ENCODE results near the gene E2F7.

Gene E2F7

DNA sequence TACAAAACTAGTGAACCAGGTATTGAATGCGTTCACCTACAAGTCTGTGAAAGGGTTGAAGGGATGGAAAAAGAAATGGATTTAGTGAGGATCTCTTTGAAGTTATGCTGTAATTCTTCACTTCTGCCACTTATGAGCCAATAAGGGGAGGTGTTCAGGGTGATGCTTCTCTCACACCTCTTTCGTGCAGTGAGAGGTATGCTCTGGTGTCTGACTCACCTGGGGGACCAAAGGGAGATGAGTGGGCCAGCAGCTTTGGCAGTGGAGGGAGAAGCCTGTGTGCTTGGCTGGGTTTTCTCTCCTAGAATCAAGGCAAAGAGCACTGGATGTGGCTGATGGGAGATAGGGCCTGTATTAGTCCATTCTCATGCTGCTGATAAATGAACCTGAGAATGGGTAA is 45.4 kb downstream of the E2F7 start:
- DNase-seq (ENCODE audit: low read depth in 2 of 2): no peak

DNA sequence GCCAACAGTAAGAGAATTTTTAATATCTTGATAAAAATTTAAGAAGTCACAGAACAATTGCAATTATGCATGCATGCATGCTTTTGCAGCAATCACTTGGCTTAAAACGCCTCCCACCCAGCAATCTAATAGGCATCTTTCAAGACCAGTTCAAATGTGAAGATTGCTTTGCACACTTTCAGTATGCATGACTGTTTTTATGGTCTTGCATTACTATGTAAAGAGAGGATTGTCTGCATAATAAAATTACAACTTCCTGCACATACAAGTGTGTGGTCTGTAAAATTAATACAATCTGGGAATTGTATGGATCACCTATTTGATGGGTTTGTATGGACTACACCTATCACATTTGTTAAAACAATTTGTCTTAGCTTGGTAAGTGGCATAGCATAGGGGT is 48.8 kb downstream of the E2F7 start:
- no peak for DNase-seq (ENCODE audit: low read depth in 2 of 2)

DNA sequence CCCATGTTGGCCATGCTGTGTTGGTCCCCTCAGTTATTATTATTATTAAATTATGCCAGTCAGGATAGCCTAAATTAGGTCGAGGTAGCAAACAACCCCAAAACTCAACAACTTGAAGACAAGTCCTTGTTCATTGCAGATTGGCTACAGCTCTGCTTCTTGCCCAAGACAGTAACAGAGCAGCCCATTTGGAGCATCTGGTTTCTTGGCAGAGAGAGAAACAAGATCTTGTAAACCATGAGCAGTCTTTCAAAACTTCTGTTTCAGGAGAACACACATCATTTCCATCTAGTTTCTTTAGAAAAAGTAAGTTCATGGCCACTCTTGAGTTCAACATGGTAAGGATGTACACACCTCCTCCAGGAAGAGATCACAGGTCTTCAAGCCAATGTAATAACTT is 52.3 kb downstream of the E2F7 start:
- no peak for DNase-seq (ENCODE audit: low read depth in 2 of 2)

DNA sequence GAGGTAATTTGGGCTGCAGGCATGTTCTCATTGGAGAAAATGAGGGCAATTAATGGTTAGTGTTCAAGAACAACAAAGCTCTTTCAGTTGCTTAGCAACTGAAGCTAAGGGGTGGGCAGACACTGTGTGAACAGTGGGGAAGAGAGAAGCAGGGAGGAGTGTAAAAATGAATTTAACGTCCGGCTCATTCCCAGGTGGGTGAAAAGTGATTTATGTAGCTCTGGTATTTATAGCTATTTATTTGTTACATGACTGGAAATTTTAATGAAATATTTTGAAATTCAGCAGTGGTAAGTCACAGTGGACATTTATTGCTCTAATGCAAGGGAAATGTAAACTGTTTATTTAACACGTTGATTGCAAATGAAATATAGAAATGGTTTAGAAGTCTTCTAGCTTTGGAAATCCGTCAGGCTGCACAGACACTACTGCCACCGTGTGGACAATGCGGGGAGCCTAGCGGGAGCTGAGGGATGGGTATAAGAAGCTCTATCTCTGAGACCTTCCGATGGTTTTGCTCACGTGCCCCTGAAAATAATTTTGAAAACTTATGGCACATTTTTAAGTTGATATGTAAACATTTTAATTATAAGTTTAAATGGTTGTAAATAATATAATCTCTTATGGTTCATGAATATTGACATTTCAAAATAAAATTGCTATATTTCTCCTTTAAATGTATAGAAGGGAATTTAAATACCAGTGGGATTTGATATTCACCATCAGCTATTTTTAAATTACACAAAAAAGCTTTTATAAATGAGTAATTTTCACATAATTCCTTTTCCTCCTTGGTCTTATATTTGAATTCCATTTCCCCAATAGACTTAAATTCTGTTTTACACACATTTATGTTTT is 54.4 kb downstream of the E2F7 start:
- peak; percentile 39 to 46 for DNase-seq (ENCODE audit: low read depth in 2 of 2)

DNA sequence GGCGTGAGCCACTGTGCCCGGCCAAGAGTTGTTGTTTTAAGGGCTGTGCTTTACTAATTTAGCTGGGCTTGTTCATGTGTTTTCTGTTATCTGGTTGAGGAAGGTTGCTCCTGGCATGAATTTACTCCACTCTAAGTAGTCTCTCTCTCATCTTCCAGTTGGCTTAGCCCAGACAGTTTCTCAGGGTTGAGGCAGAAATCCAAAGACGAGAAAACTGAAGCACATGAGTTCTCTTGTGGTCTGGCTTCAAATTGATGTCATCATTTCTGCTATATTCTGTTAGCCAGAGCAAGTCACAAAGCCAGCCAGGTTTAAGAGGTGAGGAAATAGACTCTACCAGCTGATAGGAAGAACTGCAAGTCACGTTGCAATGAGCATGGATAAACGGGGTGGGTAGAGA is 57.9 kb downstream of the E2F7 start:
- no peak for DNase-seq (ENCODE audit: low read depth in 2 of 2)

DNA sequence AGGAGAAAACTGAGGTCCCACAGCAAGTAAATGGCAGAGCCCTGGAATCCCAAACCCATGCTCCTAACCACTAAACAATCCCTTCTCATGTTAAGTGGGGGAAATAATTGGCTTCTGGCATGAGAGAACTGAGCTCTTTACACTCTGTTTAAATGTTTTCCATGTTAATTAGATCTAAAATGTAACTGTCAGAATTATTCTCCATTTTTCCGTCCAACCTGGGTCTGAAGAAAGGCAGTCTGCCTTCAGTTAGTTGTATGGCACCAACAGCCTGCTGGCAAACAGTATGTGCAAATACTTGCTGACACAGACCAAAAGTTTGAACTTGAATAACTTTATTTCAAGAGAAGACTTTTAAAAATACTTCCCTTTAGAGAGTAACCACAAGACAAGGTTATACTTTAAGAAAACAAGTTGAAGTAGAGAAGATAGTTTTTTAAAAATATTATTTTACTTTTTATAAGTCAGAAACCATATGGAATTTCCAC is 59.7 kb downstream of the E2F7 start:
- no peak for DNase-seq (ENCODE audit: low read depth in 2 of 2)

DNA sequence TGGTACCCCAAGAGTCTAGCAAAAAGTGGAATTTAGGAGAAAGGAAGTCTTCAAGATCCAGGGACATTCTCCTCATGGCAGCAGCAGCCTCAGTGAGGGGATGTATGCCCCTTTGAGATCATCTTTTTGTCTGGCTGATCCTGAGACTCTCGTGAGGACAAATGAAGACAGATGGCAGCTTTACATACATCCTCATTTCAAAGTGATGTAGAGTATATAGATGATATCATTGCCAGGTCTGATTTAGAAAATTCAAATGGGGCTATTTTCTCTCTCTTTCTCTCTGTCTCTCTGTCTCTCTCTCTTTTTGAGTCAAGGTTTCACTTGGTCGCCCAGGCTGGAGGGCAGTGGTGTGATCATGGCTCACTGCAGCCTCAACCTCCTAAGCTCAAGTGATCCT is 61.5 kb downstream of the E2F7 start:
- no peak for DNase-seq (ENCODE audit: low read depth in 2 of 2)

DNA sequence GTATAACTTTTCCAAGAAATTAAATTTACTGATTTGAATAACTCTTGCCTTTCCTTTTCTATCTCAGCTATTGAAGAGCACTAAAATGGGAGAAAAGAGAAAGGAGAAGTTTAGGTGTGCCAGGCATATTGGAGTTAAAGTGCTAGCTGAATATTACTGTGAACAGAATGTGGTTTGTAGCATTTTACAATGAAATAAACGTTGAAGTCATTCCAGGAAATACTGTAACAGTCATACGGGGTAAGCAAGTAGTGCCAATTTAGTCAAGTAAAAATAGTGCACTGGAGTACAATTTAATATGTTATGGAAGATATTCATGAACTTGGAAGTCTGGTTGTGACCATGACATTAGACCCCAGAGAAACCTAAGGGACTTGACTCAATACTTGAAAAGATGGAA is 62.1 kb downstream of the E2F7 start:
- no peak for DNase-seq (ENCODE audit: low read depth in 2 of 2)

DNA sequence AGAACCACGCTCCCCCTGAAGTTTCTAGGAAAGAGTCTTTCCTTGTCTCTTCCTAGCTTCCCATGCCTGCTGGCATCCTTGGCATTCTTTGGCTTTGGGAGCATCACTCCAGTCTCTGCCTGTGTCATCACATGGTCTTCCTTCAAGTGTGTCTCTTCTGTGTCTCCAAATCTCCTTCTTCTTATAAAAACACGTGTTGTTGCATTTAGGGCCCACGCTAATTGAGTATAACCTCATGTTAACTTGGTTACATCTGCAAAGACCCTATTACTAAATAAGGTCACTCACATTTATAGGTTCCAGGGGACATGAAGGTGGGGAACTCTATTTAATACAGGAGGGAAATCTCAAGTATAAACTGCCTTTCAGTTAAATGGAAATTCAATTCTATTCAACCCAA is 63.0 kb downstream of the E2F7 start:
- no peak for DNase-seq (ENCODE audit: low read depth in 2 of 2)

DNA sequence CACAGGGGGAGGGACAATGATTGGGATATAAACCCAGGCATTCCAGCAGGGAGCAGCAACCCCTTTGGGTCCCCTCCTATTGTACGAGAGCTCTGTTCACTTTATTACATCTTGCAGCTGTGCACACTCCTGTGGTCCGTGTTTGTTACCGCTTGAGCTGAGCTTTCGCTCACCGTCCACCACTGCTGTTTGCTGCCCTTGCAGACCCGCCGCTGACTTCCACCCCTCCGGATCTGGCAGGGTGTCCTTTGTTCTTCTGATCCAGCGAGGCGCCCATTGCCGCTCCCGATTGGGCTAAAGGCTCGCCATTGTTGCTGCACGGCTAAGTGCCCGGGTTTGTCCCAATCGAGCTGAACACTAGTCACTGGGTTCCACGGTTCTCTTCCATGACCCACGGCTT is 64.1 kb downstream of the E2F7 start:
- no peak for DNase-seq (ENCODE audit: low read depth in 2 of 2)

DNA sequence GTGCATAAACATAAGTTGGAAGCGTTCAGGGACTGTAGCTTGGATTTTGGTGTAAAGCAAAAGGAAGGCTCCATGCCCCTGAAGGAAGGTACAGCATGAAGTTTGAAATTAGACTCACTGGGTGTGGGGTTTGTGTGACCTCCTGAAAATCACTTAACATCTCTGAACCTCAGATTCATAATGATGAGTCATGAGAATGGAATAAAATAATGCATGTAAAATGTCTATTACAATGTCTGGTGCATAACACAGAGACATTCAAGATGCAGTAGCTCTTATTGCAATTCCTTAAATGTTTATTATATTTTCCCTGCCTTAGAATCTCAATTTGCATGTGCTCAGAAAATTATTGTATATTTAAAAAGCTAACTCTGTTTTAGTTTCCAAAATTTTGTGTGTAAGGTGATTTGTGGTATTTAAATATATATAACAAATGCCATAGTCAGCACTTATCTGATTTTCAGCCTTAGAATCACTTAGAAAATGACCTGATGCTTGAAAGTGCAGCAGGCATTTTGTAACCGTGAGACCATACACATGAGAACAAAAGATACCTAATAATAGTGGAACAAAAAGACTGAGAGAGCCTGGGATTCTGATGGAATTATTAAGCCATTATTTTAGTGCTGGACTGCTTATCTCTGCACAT is 66.3 kb downstream of the E2F7 start:
- DNase-seq (ENCODE audit: low read depth in 2 of 2): no peak

DNA sequence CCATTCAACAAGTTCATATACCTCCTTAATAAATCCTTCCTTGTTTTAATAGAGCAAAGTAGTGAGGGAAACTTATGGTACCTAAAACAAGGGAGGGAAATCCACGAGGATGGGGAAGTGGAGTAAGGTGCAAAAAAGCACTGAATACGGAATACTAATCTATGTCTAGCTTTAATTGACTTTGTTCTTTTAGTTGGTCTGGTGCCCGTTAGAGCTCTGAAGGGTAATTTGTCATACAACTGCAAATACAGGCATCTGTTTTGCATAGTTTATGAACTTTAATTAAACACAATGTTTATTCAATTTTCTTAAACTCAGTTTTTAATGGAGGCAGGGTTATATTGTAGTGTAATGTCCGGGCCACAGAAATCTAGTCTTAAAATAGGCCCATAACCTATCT is 67.0 kb downstream of the E2F7 start:
- DNase-seq (ENCODE audit: low read depth in 2 of 2): no peak

DNA sequence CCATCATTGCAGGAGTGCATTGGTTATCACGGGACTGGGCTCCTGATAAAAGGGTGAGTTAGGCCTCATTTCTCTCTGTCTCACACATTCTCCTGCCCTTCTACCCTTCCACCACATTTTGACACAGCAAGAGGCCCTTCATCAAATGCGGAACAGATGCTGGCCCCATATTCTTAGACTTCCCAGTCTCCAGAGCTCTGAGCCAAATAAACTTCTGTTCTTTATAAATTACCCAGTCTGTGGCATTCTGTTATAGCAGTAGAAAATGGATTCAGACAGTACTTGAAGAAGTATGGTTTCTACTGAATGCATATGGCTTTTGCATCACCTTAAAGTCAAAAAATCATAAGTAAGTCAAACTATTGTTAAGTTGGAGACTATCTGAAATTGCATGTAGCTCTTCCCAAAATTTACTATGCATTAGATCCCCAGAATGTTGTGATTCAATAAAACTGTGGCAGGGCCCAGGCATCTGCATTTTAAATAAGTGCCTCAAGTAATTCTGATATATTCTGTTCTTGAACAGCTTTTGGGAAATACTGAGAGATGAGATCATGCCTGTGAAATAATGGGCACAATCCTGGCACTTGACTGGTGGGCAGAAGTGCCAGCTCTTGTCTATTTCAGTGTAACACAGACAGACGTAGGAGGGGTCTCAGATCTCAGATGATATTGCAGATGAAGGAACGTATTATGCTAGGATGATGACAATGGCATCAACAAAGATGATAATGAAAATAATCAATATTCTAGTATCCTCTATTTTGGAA is 68.2 kb downstream of the E2F7 start:
- DNase-seq (ENCODE audit: low read depth in 2 of 2): no peak

DNA sequence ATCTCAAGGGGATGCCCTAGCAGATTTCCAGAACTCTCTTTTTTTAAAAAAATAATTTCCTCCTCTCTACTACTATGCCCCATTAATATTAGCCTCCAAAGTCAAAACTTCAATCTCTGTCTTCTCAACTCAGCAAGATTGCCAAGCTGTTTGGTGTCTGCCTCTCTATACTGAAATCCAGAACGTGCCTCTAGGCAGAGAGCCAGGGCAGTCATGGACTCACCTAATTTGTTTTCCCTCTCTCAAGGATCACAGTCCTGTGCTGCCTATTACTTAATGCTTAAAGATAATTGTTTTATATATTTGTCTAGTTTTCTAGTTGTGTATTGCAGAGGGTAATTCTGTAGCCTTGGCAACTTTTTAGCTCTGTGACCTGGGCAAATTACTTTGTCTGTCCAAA is 74.7 kb downstream of the E2F7 start:
- DNase-seq (ENCODE audit: low read depth in 2 of 2): no peak

DNA sequence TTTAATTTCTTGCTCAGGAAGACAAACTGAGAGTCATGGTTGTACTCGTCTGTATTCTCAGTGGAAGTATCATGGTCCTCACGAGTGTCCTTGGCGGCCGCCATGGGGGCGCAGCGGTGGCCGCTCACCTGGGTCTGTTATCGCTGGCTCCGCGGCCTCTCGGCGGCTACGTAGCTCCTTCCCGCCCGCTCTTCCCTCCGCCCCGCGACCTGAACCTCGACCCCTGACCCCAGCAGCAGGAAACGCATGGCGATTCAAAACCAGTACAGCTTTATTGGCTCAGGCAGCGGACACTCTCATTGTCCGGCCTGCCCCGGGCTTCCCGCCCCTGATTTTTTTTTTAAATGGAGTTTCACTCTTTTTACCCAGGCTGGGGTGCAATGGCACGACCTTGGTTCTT is 80.8 kb downstream of the E2F7 start:
- no peak for DNase-seq (ENCODE audit: low read depth in 2 of 2)

DNA sequence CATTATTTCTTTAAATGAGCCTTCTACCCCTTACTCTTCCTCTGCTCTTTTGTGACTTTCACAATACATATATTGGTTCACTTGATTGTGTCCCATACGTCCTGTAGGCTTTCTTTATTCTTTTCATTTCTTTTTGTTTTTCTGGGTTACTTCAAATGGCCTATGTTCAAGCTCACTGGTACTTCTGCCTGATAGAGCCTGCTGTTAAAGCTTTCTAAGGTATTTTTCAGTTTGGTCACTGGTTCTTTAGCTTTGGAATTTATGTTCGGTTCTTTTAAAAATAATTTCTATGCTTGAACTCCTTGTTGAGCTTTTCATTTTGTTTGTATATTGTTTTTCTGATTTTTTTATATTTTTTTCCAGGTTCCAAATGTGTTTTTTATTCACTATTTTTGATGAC is 81.9 kb downstream of the E2F7 start:
- no peak for DNase-seq (ENCODE audit: low read depth in 2 of 2)

DNA sequence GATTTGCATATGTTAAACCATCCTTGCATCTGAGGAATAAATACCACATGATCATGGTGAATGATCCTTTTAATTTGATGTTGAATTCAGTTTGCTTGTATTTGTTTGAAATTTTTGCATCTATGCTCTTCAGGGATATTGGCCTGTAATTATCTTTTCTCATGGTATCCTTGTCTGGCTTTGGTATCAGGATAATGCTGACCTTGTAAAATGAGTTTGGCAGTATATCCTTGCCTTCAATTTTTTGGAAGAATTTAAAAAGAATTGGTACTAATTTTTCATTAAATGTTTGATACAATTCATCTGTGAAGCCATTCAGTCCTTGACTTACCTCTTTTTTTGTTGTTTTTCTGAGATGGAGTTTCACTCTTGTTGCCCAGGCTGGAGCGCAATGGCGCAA is 85.2 kb downstream of the E2F7 start:
- DNase-seq (ENCODE audit: low read depth in 2 of 2): no peak

DNA sequence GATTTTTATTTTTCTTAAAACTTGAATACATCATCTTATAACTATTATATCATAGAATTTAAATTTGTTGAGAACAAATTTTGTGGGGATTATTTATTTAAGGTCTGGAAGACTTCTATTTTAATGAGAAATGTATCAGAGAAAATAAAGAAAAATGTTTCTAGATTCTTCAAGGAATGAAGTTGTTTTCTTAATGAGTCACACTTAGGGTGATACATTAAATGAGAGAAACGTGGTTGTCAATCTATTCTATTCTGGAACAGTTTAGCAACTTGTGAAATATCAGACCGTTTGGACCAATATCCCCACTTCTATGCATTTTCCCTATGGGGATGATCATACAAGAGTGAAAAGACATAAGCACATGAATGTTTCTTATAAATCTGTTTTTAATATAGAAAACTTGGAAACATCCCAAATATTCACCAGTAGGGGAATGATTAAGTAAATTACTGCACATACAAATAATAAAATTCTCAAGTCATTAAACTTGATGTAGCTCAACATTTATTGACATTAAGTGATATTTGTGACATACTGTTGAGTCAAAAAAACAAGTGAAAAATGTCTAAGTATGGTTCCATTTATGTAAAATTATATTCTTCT is 88.5 kb downstream of the E2F7 start:
- DNase-seq (ENCODE audit: low read depth in 2 of 2): peak; percentile 85 to 86

All from fibroblast of skin of left biceps (primary cell).